HG02571 (cell line): ENCODE data around the gene B4GALT6.
A peak's percentile ranks its signal among the peaks of the same experiment; 100 is the strongest.

ENCODE experiments used
- ATAC-seq: cut with Tn5 transposase; IDR thresholded peaks from one replicate; pipeline ENCODE4 v1.9.1; 2021; ENCODE audit warnings: mild to moderate bottlenecking, moderate library complexity; ENCODE audit not compliant: unreplicated experiment

Gene B4GALT6

DNA sequence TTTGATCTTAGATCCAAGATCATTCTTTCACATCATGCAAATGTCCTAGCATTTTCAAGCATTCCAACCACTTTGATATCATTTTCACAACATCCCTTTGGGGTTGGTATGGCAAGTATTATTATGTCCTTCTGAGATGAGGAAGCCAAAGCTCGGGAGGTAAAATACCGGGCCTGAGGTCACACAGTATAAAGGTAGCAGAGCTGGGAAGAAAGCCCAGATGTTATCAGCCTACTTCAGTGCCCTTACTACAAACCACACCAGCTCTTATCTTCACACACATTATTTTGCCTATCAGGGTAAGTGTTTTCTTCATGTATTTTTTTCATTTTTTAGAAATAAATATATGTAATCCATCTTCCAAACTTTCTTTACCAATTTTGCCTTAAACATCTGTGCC, 4.2 kb upstream of the B4GALT6 start:
- ATAC-seq = no peak

DNA sequence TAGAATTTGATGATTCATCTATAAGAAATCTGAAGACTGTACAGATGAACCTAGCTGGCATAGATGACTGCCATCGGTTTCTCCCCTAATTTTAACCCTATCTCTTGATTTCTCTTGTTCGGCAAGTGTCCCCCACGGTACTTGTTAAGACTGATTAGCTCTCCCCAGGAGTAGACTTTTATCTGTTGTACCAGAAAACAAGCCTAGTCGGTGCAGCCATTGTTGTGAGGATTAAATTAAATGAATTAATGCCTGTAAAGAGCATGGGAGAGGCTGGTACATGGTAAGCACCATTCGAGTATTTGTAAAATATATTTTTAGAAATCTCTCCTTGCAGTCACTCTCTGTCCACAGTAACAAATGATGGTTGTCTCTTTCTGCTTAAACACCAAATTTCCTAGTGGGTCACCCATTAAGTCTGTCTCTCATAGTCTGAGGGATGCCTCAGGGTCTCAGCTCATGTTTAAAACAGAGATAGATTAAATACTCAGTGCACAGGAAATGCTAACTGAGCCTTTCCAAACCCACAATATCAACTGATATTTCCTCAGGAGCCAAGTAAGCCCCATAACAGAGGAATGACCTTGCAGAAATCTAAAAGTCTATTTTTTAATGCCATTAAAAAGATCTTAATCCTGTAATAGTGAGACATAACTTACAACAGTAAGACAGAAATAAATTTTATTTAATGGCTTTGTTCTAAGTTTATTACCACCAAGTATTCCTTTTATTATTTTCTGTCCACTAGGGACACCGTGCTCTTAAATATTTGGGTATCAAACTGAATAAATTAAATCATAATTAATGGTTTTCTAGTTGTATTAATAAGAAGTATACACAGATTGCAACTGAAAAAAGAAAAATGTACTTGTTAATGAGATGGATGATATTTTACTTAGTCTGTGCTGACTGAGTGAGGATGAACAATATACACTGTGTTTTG, 2.9 kb upstream of the B4GALT6 start:
- no peak for ATAC-seq

DNA sequence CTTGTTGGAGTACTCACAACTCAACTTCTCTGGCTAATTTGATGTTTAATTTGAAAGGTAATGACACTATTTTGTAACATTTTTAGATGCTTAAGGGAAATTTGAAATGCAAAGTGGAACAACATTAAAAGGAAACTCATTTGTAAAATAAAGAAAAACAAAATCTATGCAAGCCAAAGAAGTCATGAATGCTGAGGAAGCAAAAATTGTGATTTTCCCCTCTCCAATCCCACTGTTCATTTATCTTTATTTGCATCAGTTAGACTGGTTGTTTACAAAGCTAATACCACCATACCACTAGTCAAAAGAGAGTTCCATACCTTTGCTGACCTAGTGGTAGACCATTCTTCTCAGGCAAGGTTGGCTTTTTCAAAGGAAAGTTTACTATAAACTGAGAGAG, 2.2 kb upstream of the B4GALT6 start:
- ATAC-seq = no peak

DNA sequence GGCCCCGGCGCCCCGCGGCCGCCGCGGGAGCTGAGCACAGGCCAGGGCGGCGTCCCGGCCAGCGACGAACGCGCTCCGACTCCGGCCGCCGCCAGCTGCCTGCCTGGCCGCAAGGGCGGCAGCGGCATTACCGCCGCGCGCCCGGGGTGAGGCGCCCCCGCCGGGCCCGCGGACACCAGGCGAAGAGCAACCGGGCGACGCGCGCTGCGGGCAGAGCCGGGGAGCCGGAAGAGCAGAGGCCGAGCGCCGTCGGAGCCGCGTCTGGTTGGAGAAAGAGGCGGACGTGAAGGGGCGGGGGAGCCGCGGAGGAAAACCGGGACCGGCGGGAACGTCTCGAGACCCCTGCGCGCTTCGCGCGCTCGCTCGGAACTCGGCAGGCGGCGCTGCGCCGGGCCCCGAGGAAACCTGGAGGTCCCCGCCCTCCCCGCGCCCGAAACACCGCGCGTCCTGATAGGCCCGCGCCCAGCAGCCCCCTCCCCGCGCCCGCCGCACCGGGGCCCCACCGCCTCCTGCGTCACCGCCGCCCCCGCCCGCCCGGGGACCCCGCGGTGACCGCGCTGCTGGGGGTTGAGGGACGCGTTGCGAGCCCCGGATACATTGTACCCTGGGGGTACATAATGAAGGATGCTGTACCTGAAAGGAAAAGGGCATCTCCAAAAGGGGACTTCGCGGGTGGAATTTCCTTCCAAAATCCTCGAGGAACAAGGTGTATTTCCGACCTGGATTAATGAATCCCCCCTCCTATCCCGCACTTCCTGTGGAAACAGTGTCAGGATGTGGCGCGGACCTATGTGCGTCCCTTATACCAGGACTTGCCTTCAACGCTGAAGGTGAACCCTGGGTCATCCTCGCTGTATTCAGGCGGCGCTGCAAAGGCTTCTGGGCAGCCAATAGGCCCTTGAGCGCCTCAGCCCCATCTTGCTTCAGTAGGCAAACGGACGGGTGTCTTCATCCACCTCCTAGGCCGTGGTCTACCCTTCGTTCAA, 1.0 kb upstream of the B4GALT6 start:
- peak; percentile 73 for ATAC-seq

DNA sequence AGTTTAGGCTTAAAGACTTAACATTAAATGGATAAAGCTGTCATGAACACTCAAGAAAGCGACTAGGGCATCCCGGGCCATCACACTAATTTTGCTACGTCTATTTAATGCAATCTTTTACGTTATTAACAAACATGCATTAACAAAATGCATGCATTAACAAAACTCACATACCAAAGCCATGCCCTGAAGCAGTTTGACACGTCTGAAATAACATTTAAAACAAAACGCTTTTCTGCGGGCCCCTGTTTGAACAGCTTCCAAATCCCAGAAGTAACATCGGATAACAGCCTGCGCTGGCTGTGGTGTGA, 458 bp downstream of the B4GALT6 start:
- no peak for ATAC-seq

DNA sequence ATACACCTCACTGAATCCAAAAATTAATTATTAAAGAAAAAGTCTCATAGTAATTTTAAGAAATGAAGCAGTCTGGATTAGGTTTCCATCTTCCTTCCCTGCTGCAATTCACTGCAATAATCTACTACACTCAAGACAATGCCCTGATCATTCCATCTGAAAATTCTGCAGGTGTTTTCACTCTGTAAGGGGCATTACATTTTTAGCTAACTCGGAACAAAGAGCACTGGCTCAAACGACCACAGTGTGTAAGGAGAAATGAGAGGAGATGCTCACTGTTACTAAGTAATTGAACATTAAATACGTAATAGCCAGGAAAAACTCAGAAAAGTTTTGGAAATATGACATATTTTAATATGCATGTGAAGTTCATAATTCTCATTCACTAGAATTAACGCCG, 1.3 kb downstream of the B4GALT6 start:
- no peak for ATAC-seq

DNA sequence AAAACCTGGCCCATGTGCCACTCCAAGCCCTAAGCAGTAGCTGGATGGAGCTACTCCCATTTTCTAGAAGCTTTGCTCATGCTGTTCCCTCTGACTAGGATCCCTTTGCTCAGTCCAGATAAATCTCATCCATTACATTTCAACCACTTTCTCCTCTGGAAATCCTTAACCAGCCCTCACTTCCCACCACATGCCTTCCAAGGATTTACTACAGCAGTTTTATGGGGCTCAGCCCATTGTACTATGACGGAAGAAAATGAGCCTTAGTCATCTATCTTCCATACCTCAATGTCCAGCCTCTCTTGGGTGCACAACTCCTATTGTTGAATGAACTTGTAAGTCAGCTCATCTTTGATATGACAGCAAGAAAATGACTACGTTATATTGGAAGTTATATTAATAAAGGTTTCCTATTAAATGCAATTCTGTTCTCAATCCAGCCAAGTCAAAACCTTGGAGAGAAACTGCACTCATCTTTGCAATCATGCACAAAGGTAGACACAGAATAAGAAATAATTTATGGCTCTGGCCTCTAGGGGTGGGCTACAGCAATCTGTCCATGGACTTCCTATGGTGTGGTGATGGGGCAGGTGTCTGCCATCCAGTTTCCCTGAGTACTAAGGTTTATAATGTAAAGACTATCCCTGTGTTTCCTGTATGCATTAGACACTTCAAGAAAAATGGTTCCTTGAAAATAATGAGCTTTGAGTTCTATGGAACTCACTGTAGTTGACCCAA, 3.4 kb downstream of the B4GALT6 start:
- ATAC-seq = no peak

DNA sequence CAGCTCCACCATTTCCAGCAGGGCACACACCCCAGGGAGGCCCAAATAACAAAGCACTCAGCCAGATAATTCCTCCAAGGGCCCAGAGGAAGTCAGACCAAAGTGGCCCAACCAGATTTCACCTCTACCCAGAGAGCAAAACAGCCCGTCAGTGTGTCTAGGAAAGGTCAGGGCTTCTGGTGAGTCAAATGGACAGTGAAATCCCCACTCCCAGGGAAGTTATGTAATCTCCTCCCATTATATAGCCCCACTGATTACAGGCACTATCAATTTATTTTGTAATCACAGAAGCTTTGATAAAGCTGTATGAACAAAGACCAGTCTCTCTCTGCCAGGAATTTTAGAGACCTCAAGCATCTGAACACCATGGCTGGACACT, 4.0 kb downstream of the B4GALT6 start:
- no peak for ATAC-seq

DNA sequence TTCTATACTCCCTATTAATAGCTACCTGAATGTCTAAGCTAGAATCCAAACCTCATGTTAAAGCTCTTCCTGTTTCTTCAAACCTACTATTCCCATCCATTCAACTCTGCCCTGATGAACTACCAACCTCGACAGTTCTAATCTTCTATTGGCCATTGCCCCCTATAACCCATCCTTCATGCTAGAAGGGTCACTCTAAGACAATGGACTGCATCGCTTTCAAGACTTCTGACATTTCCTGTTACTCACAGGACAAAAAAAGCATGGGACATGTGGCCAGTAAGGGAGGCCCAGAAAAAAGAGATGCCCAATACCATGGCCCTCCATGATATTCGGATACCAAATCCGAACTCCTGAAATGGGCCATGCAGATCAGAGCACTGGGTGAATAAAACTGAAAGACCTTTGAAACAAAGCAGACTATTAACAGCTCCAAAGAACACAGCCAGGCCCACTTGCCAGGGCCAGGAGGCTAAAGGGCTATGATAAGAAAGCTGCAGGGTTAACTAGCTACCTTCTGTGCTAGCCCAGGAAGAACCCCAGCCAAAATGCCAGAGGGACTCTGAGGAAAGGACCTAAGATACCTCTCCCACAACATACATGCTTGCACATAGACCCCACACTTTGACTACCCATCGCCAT, 4.5 kb downstream of the B4GALT6 start:
- ATAC-seq = no peak

DNA sequence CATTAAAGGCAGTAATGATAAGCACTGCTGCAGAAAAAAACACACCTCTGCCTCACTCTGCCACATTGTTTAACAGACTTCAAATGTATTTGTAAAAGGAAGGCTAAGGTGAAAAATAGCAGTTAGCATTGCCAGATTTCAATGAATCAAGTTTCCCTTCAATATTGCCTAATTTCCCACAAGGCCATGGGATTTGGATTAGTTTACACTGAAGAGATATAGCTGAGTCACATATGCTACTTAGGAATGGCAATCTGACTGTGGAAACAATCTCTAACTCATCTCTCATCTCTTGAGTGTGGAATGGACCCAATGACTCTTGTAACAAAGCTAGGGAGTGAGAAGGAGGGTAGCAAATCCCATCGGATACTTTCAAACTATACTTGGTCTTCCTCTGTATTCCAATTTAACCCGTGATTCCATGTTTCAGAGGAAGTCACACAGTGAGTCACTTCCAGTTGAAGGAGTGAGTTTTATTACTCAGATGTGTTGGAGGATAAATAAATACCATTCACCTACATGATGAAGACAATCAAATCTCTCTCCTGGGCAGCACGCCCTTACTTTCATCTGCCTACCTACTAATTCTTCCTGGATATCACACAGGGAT, 5.1 kb downstream of the B4GALT6 start:
- ATAC-seq = no peak

DNA sequence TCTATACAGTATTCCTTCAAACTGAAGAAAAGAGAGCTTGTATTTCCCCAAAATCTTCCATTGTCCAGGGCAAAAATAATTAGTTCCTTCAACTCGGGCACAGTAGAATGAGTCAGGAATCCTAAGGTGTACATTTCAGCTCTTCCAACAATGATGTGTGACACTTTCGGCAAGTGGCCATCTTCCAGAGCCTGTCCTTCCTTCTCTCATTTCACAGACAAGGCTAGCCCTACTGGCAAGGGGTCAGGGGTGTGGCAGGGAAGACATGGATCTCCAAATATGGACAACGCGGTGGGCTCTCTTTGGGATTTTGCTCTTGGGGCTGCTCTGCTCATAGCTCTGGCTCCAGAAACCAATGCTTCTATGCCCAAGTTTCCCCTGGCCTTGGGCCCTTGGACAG, 6.0 kb downstream of the B4GALT6 start:
- no peak for ATAC-seq

DNA sequence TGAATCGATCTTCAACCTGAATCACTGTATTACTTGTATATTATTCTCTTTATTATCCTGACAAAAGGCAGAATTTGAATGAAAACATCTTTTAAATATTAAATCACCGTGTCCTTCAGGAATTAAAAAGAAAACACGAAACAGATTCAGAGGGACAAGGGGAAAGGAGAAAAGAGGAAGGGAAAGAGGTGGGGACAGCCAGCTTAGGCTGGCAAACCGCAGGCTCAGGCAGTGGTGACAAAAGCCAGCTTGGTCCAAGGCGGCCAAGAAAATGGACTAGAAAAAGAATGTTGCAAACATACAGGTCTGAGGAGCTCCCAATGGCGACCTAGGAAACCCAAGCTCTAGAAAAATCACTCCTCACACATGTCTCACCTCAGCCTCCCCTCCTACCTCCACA, 6.8 kb downstream of the B4GALT6 start:
- ATAC-seq = no peak

DNA sequence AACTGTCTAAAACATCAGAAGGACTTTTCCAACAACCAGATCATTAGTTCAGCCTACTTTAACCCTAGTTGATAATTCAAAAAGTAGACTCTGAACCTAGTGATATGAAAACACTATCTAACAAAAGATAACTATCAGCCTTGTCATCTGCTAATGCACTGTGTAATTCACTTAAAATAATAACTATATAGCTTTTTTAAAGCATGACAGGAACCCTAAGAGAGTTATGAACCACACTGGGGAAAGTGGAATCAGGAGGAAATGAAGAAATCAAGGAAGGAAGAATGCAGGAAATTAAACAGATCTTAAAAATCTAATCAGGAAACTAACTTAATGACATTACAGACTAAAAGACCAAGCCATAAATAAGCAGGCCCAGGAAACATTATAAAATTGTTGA, 9.0 kb downstream of the B4GALT6 start:
- no peak for ATAC-seq

DNA sequence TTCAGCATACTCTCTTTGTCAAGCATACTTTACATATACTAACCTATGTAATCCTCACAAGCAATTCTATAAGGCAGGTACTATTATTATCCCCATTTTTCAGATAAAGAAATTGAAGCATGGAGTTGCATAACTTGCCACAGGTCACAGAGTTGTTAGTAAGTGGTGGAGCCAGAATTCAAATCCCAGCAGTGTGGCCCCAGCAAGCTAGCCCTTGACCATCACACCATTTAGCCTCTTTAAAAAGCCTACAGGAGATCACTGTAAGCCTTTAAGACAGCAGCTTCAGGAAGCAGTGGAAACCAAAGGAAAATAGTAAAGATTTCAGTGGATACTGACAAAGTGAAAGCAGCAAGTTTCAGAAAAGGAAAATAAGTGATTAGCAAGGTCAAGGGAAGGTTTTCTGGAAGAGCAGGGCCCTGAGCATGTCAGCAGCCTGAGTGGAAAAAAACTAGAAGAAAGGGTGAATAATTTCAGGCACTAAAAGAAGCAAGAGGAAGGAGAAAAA, 11.7 kb downstream of the B4GALT6 start:
- ATAC-seq = no peak

DNA sequence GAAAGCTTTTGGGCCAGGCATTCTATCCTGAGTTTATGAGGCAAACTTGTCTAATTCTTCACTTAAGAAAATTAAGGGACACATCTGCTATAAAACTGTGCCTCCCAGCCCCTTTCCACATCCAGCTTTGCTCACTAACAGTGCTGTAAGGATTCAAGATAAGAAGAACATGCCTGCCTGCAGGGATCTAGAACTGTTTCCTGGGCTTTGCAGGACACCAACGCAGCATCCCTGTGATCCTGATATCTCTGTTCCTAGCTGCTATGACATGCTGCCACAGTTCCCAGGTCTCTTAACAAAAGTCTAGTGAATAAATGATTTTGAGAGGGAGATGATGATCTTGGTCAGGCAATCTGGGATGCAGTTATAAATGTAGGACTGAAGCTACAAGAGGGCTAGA, 12.4 kb downstream of the B4GALT6 start:
- ATAC-seq = no peak

DNA sequence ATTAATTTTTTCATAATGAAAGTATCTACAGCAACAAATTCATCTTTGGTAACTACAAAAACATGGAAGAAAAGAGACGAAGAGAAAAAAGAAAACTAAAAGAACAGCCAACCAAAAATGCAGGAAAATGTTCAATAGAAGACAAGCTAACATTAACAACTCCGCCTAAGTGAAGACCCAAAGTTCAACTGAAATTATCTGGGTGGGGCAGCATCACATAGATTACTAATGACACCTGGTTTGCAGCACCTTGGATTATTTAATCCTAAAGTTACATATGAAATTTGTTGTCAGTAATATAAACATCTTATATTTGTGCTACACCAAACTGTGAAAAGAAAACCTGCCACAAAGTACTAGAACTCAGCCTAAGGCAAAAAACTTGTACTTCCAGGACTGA, 14.8 kb downstream of the B4GALT6 start:
- no peak for ATAC-seq

DNA sequence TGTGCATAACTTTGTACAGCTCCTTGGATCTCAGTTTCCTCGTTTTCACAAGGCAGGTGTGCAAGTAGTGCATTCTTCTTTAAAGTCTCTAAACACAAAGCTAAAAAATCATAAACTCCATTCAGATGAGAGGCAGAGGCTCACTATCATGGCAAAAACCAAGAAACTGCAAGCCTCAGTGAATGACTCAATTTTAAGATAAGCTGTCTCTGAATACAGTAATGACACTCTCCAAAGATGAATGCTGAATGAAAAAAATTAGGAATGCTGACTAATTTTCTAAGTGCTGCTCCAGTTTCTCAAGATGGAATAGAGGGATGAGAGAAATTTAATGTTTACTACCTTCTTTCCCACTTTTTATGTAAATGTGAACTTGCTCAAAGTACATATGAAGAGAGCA, 17.2 kb downstream of the B4GALT6 start:
- ATAC-seq = no peak

DNA sequence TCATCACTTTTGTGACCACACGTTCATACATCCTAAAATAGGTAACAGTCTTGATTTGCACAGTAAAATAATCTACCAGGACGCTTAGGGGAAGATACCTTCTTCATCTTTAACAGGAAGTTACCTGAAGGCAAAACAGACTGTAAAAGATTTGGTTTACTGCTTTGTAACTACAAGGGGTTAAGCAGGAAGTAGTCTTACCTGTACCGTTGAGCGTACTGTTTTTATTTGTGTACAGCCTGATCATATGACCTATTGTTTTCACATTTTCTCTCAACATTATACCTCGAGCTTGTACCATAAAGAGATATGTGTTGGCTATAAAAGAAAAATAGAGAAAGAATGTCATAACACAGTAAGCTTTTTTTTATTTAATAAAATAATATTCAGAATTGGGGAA, 18.3 kb downstream of the B4GALT6 start:
- no peak for ATAC-seq

DNA sequence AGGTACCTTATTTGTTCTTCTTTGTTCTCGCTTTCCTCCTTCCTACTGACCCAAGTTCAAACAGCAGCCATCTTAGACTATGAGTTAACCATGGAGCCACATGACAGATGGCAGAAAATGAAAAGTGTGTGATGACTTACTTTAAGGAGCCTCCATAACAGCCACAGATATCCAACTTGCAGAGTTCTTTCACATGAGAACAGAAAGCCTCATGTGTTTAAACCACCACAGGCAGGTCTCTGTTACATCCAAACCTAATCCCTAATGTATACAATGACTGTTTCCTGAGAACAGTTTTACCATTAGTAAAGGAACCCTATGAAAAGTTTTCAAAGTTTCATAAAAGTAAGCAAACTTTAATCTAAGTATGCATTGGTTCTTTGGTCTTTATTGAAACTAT, 20.3 kb downstream of the B4GALT6 start:
- ATAC-seq = no peak

DNA sequence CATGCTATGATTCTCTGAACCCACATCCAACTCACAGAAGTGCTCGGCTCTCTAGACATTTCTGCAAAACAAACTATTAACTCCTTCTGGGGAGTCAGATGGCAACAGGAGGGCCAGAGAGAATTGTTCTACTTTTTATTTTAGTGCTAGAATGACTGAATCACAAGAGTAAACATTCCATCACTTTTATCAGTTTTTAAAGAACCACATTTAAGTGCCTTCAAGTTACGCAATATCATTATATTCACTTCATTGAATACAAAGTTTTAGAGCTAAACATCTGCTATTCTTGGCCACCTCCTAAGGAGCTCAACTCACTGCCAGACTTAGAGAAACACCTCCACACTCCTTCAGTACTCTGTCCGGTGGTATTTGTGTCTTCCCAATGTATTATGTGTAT, 22.4 kb downstream of the B4GALT6 start:
- ATAC-seq = no peak
